Activated CD4-positive, alpha-beta T cell treated with anti-CD3 and anti-CD28 coated beads for 24 hours (primary cell): Measurements from ENCODE around the gene EHBP1L1.
A peak's percentile ranks its signal among the peaks of the same experiment; 100 is the strongest.

Source experiments
- DNase-seq, 2 donors: peaks; one replicate each; pipeline ENCODE4 v3.0.0-alpha.2; 2020; ENCODE audit warnings: low read depth in 2 of 2

EHBP1L1 gene

DNA sequence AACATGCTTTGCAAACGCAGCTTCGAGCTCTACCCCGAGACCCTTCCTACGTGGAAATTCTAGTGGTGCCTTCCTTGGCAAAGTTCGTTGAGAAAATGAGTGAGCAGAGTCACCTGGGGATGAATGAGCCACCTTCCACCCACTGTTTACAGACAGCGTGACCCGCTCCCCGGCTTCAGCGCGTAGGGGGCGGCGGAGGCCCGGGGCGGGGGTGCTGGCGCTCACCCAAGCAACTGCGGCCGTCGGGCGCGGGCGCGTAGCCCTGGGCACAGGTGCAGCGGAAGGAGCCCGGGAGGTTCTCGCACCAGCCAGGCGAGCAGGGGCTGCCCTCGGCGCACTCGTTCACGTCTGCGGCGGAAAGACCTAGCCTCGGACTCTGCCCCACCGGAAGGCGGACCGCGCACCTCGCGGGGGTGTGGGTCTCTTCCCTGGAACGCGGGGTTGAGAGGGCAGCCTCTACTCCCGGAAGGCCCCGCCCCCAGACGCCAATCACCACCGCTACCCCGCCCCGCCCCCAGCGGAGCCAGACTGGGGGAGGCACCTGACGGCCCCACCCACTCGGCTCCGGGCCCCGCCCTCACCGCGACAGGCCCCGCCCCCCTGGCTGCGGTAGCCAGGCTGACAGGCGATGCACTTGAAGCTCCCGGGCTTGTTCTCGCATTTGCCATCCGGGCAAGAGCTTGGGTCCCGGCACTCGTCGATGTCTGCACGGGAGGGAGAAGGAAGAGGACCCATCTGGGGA is 29.5 kb upstream of the EHBP1L1 start:
- peak; percentile 99 for DNase-seq

DNA sequence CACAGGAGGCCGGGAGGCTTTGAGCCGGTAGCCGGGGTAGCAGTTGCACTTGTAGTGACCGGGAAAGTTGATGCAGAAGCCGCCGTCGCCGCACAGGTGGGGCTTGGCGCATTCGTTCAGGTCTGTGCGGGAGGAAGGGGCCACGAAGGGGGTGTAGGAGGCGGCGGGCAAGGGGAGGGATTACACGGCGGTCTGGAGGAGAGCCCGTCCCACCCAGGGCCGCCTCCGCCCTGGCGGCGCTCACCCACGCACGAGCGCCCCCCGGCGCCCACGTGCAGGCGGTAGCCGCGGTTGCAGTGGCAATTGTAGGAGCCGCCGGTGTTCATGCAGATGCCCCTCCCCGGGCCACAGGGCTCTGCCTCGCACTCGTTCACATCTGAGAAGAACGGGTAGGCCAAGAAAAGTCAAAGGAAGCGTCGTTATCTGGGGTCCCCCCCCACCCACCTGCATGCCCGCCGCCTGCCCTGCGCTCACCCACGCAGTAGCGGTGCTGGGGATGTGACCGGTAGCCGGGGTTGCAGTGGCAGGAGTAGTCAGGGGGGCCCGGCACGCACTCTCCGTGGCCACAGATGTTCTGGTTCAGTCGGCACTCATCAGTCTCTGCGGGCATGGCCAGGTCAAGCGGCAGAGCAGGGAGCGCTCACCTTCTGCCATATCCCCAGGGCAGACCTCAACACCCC is 28.3 kb upstream of the EHBP1L1 start:
- DNase-seq: no peak

- DNase-seq: no peak
These were observed 27.5 kb upstream of the EHBP1L1 start for GRCh38 chr11:65548395-65548794.

DNA sequence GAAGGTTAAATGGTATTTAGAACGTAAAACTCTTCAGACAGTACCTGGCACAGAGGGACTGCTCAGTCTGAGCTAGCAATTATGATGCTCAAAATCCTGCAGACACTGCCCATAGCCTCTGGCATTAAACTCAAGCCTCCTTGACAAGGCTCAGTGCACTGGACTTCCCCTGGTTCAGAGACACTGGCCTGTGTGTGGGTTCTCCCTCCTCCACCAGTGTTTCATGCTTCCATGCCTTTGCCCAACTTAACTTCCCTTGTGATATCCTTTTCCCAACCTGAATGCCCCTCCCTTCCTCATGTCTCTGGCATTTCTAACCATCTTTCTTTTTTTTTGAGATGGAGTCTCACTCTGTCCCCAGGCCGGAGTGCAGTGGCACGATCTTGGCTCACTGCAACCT is 26.8 kb upstream of the EHBP1L1 start:
- DNase-seq: no peak

- no peak for DNase-seq
These were observed 24.1 kb upstream of the EHBP1L1 start for GRCh38 chr11:65551572-65552387.

DNA sequence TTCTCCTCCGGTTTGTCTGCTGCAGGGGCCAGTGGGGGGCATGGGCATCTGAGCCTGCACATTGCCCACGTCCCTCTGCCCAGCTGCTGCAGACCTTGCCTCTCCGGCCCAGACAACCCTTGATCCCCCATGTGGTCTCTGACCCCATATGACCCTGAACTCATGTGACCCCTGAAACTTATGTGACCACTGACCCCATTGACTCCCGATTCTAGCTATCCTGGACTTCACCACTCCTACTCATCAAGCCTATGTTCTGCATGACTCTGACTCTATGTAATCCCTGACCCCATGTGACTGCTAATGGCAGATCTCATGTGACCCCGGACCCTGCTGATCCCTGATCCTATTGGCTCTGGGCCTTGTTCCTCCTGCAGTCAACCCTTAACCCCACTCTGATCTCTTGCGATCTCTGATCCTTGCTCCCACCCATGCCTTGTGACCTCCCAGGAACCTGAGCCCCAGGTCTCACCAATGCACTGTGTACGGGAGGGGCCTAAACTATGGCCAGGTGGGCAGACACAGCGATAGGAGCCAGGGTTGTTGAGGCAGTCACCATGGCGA is 23.4 kb upstream of the EHBP1L1 start:
- no peak for DNase-seq

GRCh38 chr11:65553301-65554001 is 22.4 kb upstream of the EHBP1L1 start:
- no peak for DNase-seq

DNA sequence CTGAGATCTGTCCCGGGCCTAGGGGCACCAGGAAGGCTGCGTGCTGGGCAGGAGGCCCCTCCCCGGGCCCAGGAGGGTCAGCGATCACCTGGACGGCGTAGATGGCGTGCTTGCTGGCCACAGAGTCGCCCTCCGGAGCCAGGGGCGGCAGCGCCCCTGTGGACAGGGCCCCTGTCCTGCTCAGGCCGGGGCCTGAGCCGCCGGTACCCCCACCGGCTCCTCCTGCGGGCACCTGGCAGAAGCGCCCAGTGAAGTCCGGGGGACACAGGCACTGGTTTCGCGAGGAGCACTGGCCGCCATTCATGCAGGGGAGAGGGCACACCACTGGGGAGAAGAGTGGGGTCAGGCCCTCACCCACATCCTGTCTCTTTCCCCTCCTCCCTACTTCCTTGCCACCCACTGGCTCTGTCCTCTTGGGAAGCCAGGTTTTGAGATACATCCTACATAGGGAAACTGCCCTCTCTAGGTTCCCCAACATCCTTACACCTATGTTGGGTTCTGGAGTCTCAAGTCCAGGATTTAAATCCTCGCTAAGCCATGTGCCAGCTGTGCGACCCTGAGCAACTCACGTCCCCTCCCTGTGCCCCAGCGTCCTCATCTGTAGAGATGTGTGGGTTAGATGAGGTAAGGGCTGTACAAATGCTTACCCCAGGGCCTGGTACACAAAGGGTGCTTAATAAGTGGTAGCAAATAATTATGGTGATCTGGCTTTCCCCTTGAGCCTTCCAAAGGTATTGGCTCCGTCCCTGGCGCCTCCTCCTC is 21.6 kb upstream of the EHBP1L1 start:
- no peak for DNase-seq

DNA sequence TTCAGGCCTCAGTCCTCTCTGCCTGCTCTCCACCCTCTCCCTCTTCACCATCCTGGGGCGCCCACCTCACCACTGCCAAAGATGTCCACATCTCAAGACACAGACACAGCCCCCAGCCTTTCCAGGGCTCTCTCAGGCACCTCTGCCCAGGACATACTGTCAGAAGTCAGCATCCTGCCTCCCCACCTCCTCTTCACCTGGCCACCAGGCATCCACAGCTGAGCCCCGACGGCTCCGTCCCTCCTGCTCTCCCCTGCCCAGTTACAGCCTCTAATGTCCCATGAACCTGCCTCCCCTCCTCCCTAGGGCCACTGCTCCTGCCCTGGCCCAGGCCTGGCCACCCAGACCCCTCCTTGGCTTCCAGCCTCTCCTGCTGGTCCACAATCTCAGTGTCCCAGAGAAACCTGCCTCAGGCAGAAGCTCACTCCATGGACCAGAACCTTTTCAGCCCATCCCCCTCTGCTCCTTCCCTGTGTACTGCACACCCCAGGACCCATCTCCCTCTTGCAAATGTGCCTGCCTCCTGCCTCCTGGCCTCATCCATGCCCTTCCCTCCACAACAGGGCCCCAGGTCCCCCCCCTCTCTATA is 20.9 kb upstream of the EHBP1L1 start:
- no peak for DNase-seq

- no peak for DNase-seq
These were observed 20.1 kb upstream of the EHBP1L1 start for GRCh38 chr11:65555693-65556231.

DNA sequence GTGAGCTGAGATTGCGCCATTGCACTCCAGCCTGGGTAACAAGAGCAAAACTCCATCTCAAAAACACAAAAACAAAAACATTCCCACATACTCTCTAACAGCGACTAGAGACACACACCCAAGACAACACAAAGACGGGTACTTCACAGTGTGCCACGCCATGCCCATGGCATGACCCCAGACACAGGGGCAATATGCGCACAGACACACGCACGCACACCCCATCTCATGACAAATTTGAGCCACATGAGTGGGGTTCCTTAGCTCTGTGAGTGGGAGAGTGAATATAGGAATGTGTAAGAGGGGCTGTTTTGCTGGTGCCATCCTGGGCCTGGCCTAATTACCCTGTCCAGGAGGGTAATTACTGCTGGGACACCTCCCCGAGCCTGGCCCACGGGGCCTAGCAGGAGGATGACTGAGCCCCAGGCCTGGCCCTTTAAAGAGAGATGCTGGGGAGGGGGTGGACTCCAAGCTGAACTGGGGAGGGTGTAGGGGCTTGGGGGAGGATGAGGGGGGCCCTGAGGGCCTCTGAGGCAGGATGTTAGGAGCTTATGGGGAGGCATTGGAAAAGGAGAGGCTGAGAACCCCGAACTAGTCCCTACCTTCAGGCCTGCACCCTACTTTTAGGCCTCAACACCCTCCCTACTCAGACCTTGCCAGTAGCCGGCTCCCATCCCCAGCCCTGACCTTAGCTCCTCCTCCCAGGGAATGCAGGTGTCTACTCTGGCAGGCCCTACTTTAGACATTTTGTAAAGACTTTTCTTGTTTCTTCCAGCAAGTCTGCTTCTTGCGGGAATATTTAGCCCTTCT is 19.2 kb upstream of the EHBP1L1 start:
- DNase-seq: no peak

DNA sequence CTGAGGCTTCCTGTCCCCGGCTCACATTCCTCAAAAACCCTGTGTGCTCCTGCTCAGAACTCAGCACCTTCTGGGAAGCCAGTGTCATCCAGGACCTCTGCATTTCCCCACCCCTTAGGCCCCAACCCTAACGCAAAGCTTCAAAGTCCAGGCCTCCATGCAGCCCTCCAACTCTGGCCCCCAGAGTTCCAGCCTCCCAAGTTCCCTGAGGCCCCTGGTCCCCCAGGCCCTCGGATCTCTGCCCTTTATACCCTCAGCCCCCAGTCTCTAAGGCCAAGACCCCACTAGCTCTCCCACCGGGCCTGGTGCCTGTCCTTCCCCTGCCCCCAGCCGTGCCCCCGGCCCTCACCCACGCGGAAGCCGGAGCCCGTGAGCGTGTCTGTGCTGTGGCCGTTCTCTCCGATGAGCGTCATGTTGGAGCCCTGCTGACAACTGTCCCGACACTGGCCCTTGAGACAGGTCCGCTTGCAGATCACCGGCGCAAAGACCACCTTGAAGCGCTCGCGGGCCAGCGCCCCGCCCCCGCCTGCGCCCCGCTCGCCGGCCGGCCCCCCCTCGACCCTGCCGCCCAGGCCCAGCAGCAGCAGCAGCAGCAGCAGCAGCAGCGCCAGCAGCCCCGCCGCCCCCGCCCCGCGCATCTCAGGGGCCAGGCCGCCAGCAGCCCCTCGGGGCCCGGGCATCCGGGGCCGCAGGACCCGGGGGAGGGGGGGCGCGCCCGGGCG is 18.4 kb upstream of the EHBP1L1 start:
- no peak for DNase-seq

- no peak for DNase-seq
These were observed 17.6 kb upstream of the EHBP1L1 start, which contains the start of gene LTBP3 for GRCh38 chr11:65558002-65558929. Gene LTBP3 (minus strand): TSS chr11:65558359. CDS start chr11:65557959, 400 bp downstream.

DNA sequence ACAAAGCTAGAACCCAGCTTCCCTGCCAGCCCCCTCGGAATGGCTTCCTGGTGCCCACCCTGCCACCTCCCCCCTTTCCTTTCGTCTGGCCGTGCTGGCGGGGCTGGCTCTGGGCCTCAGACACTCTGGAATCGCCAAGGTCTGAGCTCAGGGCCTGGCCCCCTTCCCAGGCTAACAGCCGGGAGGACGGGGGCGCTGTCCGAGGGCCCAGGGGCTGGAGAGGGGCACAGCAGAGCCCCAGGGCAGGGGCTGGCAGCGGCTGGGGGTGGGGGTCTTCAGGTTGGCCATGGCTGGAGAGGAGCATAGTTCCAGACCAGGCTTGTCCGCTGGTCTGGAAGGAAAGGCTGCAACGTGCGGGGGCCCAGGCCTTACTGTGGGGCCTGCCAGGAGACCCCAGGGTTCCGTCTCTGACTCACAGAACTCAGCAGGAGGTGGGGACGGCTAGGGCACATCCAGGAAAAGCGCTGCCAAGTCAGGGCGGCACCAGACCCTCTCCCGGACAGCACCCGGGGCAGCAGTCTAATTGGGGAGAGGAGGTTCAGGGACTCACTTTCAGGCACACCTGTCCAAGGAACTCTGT is 16.8 kb upstream of the EHBP1L1 start:
- no peak for DNase-seq

DNA sequence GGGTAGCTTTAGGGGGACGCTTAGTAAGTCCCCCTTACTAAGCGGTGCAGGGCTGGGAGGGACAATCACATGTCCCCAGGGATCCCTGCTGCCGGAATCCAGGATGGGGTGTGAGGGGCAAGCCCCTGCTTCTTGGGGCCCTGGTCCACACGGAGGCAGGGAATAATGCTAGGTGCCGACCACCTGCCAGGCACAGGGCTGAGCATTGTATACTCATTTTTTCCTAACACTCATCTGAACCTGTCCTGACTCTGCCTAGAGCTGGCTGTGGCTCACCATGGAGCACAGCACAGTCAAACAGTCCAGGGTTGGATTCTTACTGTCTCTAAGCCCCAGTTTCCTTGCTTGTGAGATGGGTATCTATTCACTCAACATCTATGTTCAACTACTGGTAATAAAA is 16.3 kb upstream of the EHBP1L1 start:
- DNase-seq: no peak

- DNase-seq: no peak
These were observed 15.8 kb upstream of the EHBP1L1 start for GRCh38 chr11:65559951-65560537.
